ENCODE measurements around the gene MID2.

MID2 gene

DNA sequence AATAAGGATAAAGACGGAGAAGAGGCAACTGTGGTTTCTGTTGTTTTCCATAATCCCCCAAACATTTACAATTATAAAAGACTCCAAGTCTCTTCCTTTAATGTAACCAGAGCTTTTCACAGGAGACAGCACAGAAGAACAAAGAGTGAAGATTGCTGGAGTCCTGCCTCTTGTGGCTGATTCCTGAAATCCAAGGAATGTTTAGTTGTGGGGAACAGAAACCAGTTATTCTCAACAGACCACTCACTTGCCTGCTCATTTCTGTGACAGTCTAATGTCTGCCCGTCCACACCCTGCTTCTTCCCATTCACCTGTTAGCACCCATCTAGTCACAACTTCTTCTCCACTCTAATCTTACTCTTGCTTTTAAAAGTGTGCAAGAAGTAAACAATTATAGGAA is 144.4 kb downstream of the MID2 start:
- DNase-seq, result no peak

DNA sequence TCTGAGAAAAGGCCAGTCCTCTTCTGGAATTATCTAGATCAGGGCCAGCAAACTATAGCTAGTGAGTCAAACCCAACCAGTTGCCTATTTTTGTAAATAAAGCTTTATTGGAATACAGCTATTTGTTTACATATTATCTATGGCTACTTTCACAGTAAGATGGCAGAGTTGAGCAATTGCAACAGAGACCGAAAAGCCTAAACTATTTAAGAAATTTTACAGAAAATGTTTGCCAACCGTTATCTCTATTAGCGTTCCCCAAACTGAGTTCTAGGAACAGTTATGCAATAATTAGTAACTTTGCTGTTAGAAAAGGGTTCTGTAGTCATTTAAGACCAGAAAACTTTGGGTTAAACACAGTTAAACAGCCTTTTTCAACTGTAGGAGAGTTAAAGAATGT is 146.0 kb downstream of the MID2 start:
- no peak for DNase-seq

All from COR-L47 (cell line).